ENCODE results near the gene MARK1.

GRCh38 chr1:220511785-220512184 is 16.2 kb upstream of the MARK1 start:
- no peak for TF ChIP-seq CTCF (IDR thresholded peaks at IDR 0.05)
- TF ChIP-seq EP300 (IDR thresholded peaks at IDR 0.05; ENCODE audit: low read depth): no peak
- no peak for TF ChIP-seq POLR2A (IDR thresholded peaks at IDR 0.05)
- TF ChIP-seq POLR2AphosphoS5 (IDR thresholded peaks at IDR 0.05): no peak
